HepG2 (cell line): ENCODE data around the gene PLEKHM2. TPM values are rescaled to one million over a fixed set of nuclear protein-coding genes. Genes with fewer than 3 reads are reported as not detected.

ENCODE experiments used
- ATAC-seq: fragments of 200-7000 bp; cut with Tn5 transposase; 3 replicates; pipeline ENCODE4 v1.9.1; 2020; ENCODE audit warnings: mild to moderate bottlenecking, moderate library complexity
- BruUV-seq: library from RNA; stranded (reverse); fragments of 400-500 nt; replicated peaks from 2 replicates; lab custom pipeline; 2021; lab: Mats Ljungman, UMichigan
- CTCF ChIA-PET: fragments of 300-600 bp; formaldehyde crosslinking; extraction: SDS; loops from one replicate; lab custom pipeline; 2021; ENCODE audit warnings: low total read pairs, inconsistent platforms, low intra/inter-chr PET ratio; lab: Yijun Ruan, JAX
- POLR2A ChIA-PET: fragments of 350-600 bp; sonication (Branson Sonifier 250); formaldehyde crosslinking; loops from one replicate; lab custom pipeline; 2020; ENCODE audit warnings: antibody characterized with exemption, inconsistent platforms; lab: Yijun Ruan, JAX
- DNase-seq: peaks from one replicate; pipeline ENCODE4 v3.0.0-alpha.2; 2015; ENCODE audit warnings: low spot score
- FAIRE-seq: peaks from 3 replicates; lab custom pipeline; 2011; peaks lifted over from hg19 to GRCh38; lab: Jason Lieb, UNC
- H2AFZ ChIP-seq: one replicate; pipeline ENCODE4 v1.6.1; 2011; ENCODE audit warnings: low read length, inconsistent platforms
- H3K27ac ChIP-seq: fragments of 300-600 bp; 3 replicates; pipeline ENCODE4 v1.8.0; 2011; ENCODE audit warnings: mixed run types, mild to moderate bottlenecking, mixed read lengths, low read length, inconsistent platforms; ENCODE audit not compliant: insufficient read depth; ENCODE audit errors: extremely low read length
- H3K27me3 ChIP-seq, 2 experiments: fragments of 200-600 bp in 1 of 2; 2 replicates in 1 of 2; 3 replicates in 1 of 2; pipeline versions ENCODE4 v1.6.0 to v1.8.0; 2011; ENCODE audit warnings: low read length in 2 of 2, mild to moderate bottlenecking in 2 of 2, moderate library complexity in 2 of 2, inconsistent platforms in 1 of 2; ENCODE audit not compliant: insufficient read depth in 2 of 2, control insufficient read depth in 1 of 2
- H3K36me3 ChIP-seq, 2 experiments: fragments of 200-600 bp in 1 of 2; replicated peaks in 1 of 2; 2 replicates in 1 of 2; 3 replicates in 1 of 2; pipeline versions ENCODE4 v1.5.1 to v1.8.0; 2011; ENCODE audit warnings: low read length in 2 of 2, inconsistent platforms in 1 of 2; ENCODE audit not compliant: insufficient read depth in 2 of 2, control insufficient read depth in 1 of 2
- H3K4me1 ChIP-seq: 2 replicates; pipeline ENCODE4 v1.5.1; 2012; ENCODE audit warnings: low read length, inconsistent platforms; ENCODE audit not compliant: insufficient read depth
- H3K4me2 ChIP-seq: 2 replicates; pipeline ENCODE4 v1.6.0; 2011; ENCODE audit warnings: low read depth, low read length, inconsistent platforms
- H3K4me3 ChIP-seq, 3 experiments: fragments of 200-600 bp in 1 of 3; sonication (generic), shearing (Covaris generic) in 1 of 3; replicated peaks in 1 of 3; 2 replicates each; pipeline ENCODE4 v1.5.1; 2011 to 2016; ENCODE audit warnings: low read length in 3 of 3, inconsistent platforms in 2 of 3, low read depth in 2 of 3, mild to moderate bottlenecking in 2 of 3, control low read depth in 1 of 3, mixed read lengths in 1 of 3; ENCODE audit not compliant: insufficient read depth in 1 of 3
- H3K79me2 ChIP-seq: one replicate; pipeline ENCODE4 v1.6.1; 2011; ENCODE audit warnings: low read length, inconsistent platforms; ENCODE audit not compliant: insufficient read depth
- H3K9ac ChIP-seq: 2 replicates; pipeline ENCODE4 v1.6.0; 2011; ENCODE audit warnings: mild to moderate bottlenecking, low read depth, low read length, inconsistent platforms; ENCODE audit not compliant: insufficient read depth
- H3K9me3 ChIP-seq: 2 replicates; pipeline ENCODE4 v1.5.1; 2012; ENCODE audit warnings: mild to moderate bottlenecking, low read length
- H4K20me1 ChIP-seq: 2 replicates; pipeline ENCODE4 v1.6.0; 2011; ENCODE audit warnings: inconsistent platforms, mild to moderate bottlenecking, low read length, moderate library complexity; ENCODE audit not compliant: insufficient read depth
- AGO1 ChIP-seq: fragments of 200-400 bp; formaldehyde crosslinking; IDR thresholded peaks from 2 replicates; pipeline ENCODE4 v1.6.1; 2017; ENCODE audit warnings: mild to moderate bottlenecking, low read depth, low read length, moderate library complexity; ENCODE audit not compliant: poor library complexity, severe bottlenecking
- ATM ChIP-seq: fragments of 450-650 bp; IDR thresholded peaks from 2 replicates; pipeline ENCODE4 v1.7.1; 2017; ENCODE audit warnings: mild to moderate bottlenecking, borderline replicate concordance
- NCOA5 ChIP-seq: sonication (generic); formaldehyde crosslinking; IDR thresholded peaks from 2 replicates; pipeline ENCODE4 v1.4.0; 2020; ENCODE audit warnings: missing genetic modification reagents
- NFAT5 ChIP-seq: sonication (generic); formaldehyde crosslinking; IDR thresholded peaks from 2 replicates; pipeline ENCODE4 v1.4.0; 2020; ENCODE audit warnings: missing genetic modification reagents
- NR2C2 ChIP-seq: sonication (generic); formaldehyde crosslinking; IDR thresholded peaks from 2 replicates; pipeline ENCODE4 v1.4.0; 2020; ENCODE audit warnings: missing genetic modification reagents, mild to moderate bottlenecking, moderate library complexity, borderline replicate concordance
- PATZ1 ChIP-seq: sonication (generic); formaldehyde crosslinking; IDR thresholded peaks from 2 replicates; pipeline ENCODE4 v1.4.0; 2020; ENCODE audit warnings: missing genetic modification reagents
- PCBP2 ChIP-seq: fragments of 200-400 bp; formaldehyde crosslinking; optimal IDR thresholded peaks from 2 replicates; pipeline ENCODE3; 2018; ENCODE audit warnings: low read length, low read depth; ENCODE audit not compliant: poor library complexity, severe bottlenecking
- PRDM10 ChIP-seq: sonication (generic); formaldehyde crosslinking; IDR thresholded peaks from 2 replicates; pipeline ENCODE4 v1.4.0; 2020; ENCODE audit warnings: low read depth, missing genetic modification reagents
- SRF ChIP-seq: IDR thresholded peaks from 2 replicates; pipeline ENCODE4 v1.6.1; 2011; ENCODE audit warnings: mild to moderate bottlenecking, low read depth, low read length, moderate library complexity
- THYN1 ChIP-seq: sonication (generic); formaldehyde crosslinking; IDR thresholded peaks from 2 replicates; pipeline ENCODE4 v1.8.1; 2023; ENCODE audit warnings: low read depth, mild to moderate bottlenecking, moderate library complexity, missing genetic modification reagents, borderline replicate concordance
- ZMYM3 ChIP-seq: sonication (generic); formaldehyde crosslinking; IDR thresholded peaks from 2 replicates; pipeline ENCODE4 v1.5.1; 2020; ENCODE audit warnings: mild to moderate bottlenecking, missing genetic modification reagents
- ZNF431 ChIP-seq: sonication (generic); formaldehyde crosslinking; IDR thresholded peaks from 2 replicates; pipeline ENCODE4 v1.9.0; 2022; ENCODE audit warnings: missing genetic modification reagents, low read depth, mild to moderate bottlenecking, borderline replicate concordance
- WGBS: methylation state at CpG from one replicate; pipeline ENCODE4 v1.1.6; 2017; ENCODE audit warnings: low lambda C conversion rate; 5-methylcytosine and 5-hydroxymethylcytosine counted together
- in situ Hi-C: cut with HindIII; loops from 2 replicates; pipeline ENCODE4 v1.10.0; 2017; ENCODE audit warnings: low pct_unique_long_range_greater_than_20kb; ENCODE audit not compliant: extremely low pct_ligation_motif_present
- intact Hi-C: fragments of 100-400 bp; cut with micrococcal nuclease; formaldehyde crosslinking; loops from one replicate; pipeline ENCODE4 v1.10.0; 2022; ENCODE audit not compliant: unreplicated experiment
- polyA plus RNA-seq, 8 experiments: library from polyadenylated mRNA; depleted of rRNA in 3 of 8; stranded (reverse) in 7 of 8; unstranded in 1 of 8; fragments of >200 nt; fragmentation: Illumina TruSeq in 4 of 8; extraction: Trizol in 4 of 8; gene quantifications; 2 replicates each; pipeline versions ENCODE4 v1.2.1 to v1.2.3, GENCODE V29; 2011 to 2016; ENCODE audit warnings: low read depth in 4 of 8, missing spikeins in 1 of 8, mixed read lengths in 1 of 8; ENCODE audit not compliant: insufficient read depth in 1 of 8
- total RNA-seq, 5 experiments: library from RNA; depleted of rRNA; stranded (reverse); fragments of >200 nt; fragmentation: Illumina TruSeq; extraction: Trizol; gene quantifications; 2 replicates each; pipeline ENCODE4 v1.2.3, GENCODE V29; 2016; ENCODE audit warnings: low read depth in 1 of 5

The PLEKHM2 gene
- total and polyA plus RNA-seq, 2 of the 13 experiments (the other 11 are each of a cell fraction or from before 2014, with no cell fraction given) = 16.5 to 27.3 TPM

- ChIA-PET CTCF (no interaction called here), POLR2A (interaction anchor here (1.2 kb wide), 2 partner anchors 21 to 33 kb away, joined by 3 read pairs; no protein-coding TSS in a partner anchor)
- peak; percentile 30 for ATAC-seq
- Histone ChIP-seq H3K36me3 (no peaks in the 10 kb centered on the region), H4K20me1 (no peaks in the 10 kb centered on the region), H3K27me3 (peaks cover 0 to 18% of the 10 kb centered on the region in 2 experiments; a peak in 3 of 5 replicates), H3K27ac (no peak within 1 kb of the TSS), H3K4me3 (peak within 1 kb of the TSS; percentile 65 to 82 (median 74)), H3K9ac (peak within 1 kb of the TSS; percentile 72), H3K79me2 (peaks cover 2% of the 10 kb centered on the region), H3K4me1 (peaks cover 56% of the 10 kb centered on the region), H3K4me2 (peak within 1 kb of the TSS; percentile 91), H2AFZ (no peak within 1 kb of the TSS), H3K9me3 (no peaks in the 10 kb centered on the region)
- no TSS peak for BruUV-seq
- DNase-seq = no peak
- in situ Hi-C loops (no loop called here), intact Hi-C loops (no loop called here)
- no peak for FAIRE-seq
- 0% methylated on average over 15 of the region's 58 CpGs for whole genome bisulfite sequencing
- no peak for TF ChIP-seq NCOA5
- TF ChIP-seq PATZ1 = peak; percentile 65
- no peak for TF ChIP-seq PRDM10 (CRISPR knock-in tag)
- no peak for TF ChIP-seq ZMYM3
- TF ChIP-seq AGO1 = peak; percentile 3
- no peak for TF ChIP-seq ZNF431 (CRISPR knock-in tag)
- TF ChIP-seq NFAT5 (CRISPR knock-in tag) = no peak
- TF ChIP-seq NR2C2 (CRISPR knock-in tag) = no peak
- no peak for TF ChIP-seq THYN1 (CRISPR knock-in tag)
- no peak for TF ChIP-seq PCBP2
- TF ChIP-seq SRF = peak; percentile 80
- no peak for TF ChIP-seq ATM
Observed at GRCh38 chr1:15758343-15758931, 74.3 kb downstream of the PLEKHM2 start, which contains the start of gene FBLIM1. Gene FBLIM1, plus strand, starts transcription at chr1:15758795. Its CDS starts 6,189 bp downstream, at chr1:15764984.
